Ishikawa (cell line): ENCODE measurements around the gene ORM2.

ENCODE experiments used
- FOXM1 ChIP-seq: IDR thresholded peaks from 2 replicates; pipeline ENCODE4 v1.6.1; 2012; ENCODE audit warnings: low read depth, borderline replicate concordance
- TAF1 ChIP-seq: IDR thresholded peaks from 2 replicates; pipeline ENCODE4 v1.6.1; 2012; ENCODE audit warnings: low read depth, mild to moderate bottlenecking
- TCF12 ChIP-seq: IDR thresholded peaks from 2 replicates; pipeline ENCODE4 v1.6.1; 2012; ENCODE audit warnings: low read depth
- TEAD4 ChIP-seq: IDR thresholded peaks from 2 replicates; pipeline ENCODE4 v1.6.1; 2012

DNA sequence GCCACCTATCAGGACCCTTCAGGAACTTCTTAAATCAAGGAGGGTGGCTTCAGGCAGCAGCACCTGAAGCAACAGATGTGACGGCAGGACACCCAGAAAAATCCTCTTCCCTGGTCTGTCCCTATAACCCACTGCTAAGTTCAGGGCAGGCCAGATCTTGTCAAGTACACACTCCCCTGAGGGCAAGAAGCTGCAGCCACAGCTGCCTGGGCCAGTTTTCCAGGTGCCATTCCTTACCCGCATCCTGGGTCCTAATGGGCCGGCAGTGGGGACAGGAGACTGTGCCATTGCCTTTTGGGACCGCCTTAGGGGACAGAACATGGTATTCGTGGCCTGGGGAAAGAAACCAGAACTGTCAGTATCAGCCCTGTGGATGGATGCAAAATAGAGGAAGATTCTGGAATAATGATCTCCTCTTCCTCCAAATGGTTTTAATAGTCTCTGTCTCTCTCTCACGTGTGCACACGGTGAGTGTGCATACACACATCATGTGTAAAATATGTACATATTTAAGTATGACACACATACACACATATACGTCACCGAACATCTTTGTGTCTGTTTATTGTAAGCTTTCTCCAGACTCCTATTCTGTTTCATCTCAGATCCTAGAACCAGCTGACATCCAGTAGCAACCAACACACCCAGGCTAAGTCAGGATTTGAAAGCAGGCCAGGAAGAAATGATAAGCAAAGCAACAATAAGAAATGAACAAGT, 14.0 kb downstream of the ORM2 start:
- TF ChIP-seq TEAD4 (no peak), TAF1 (no peak), TCF12 (no peak), FOXM1 (no peak)
